Measurements from ENCODE around the gene MRPL38.
A peak's percentile ranks its signal among the peaks of the same experiment; 100 is the strongest.
"Not testable (repeated sequence)": the region's sequence is repeated elsewhere in the genome, so short reads cannot be mapped to it uniquely, and the experiment has no call there.

The MRPL38 gene

GRCh38 chr17:75896415-75897159 is 8.1 kb downstream of the MRPL38 start, which contains the start of gene TRIM65:
TSS of gene TRIM65 (minus strand) at chr17:75896951. CDS start at chr17:75896937, 14 bp downstream.
- peak; percentile 52 to 61 for DNase-seq (ENCODE audit: low read depth in 2 of 2)

GRCh38 chr17:75895370-75896155 is 9.1 kb downstream of the MRPL38 start:
- no peak for DNase-seq (ENCODE audit: low read depth in 2 of 2)

- no peak for DNase-seq (ENCODE audit: low read depth in 2 of 2)
Measured at GRCh38 chr17:75894049-75894733, 10.5 kb downstream of the MRPL38 start.

GRCh38 chr17:75893305-75894048 is 11.2 kb downstream of the MRPL38 start:
- no peak for DNase-seq (ENCODE audit: low read depth in 2 of 2)

GRCh38 chr17:75892556-75893224 is 12.0 kb downstream of the MRPL38 start:
- no peak for DNase-seq (ENCODE audit: low read depth in 2 of 2)

GRCh38 chr17:75891605-75892555 is 12.8 kb downstream of the MRPL38 start:
- DNase-seq (ENCODE audit: low read depth in 2 of 2): no peak

GRCh38 chr17:75891022-75891604 is 13.6 kb downstream of the MRPL38 start:
- no peak for DNase-seq (ENCODE audit: low read depth in 2 of 2)

- no peak for DNase-seq (ENCODE audit: low read depth in 2 of 2)
Measured at GRCh38 chr17:75889454-75889853, 15.2 kb downstream of the MRPL38 start.

GRCh38 chr17:75888484-75888883 is 16.2 kb downstream of the MRPL38 start:
- DNase-seq (ENCODE audit: low read depth in 2 of 2): no peak

- DNase-seq (ENCODE audit: low read depth in 2 of 2): not testable (repeated sequence)
Measured at GRCh38 chr17:75885860-75886259, 18.8 kb downstream of the MRPL38 start.

GRCh38 chr17:75885431-75885830 is 19.3 kb downstream of the MRPL38 start:
- DNase-seq (ENCODE audit: low read depth in 2 of 2): no peak

GRCh38 chr17:75881678-75882454 is 22.8 kb downstream of the MRPL38 start:
- no peak for DNase-seq (ENCODE audit: low read depth in 2 of 2)

GRCh38 chr17:75880266-75880665 is 24.4 kb downstream of the MRPL38 start:
- no peak for DNase-seq (ENCODE audit: low read depth in 2 of 2)

- DNase-seq (ENCODE audit: low read depth in 2 of 2): no peak
Measured at GRCh38 chr17:75878174-75878998, 26.3 kb downstream of the MRPL38 start, which contains the start of gene TRIM47. TSS of gene TRIM47 (minus strand) at chr17:75878581. CDS start at chr17:75878548, 33 bp downstream.

- DNase-seq (ENCODE audit: low read depth in 2 of 2): peak; percentile 38 to 40
Measured at GRCh38 chr17:75877752-75878173, 26.9 kb downstream of the MRPL38 start.

GRCh38 chr17:75876938-75877751 is 27.5 kb downstream of the MRPL38 start:
- no peak for DNase-seq (ENCODE audit: low read depth in 2 of 2)

Measured in stimulated activated CD8-positive, alpha-beta memory T cell treated with anti-CD3 and anti-CD28 coated beads, Interleukin-7, amount 100 ng/mL, for 1 hour (primary cell).